Astrocyte (in vitro differentiated cells and primary cell): ENCODE results near the gene CDCA5. TPM values are rescaled to one million over a fixed set of nuclear protein-coding genes. Genes with fewer than 3 reads are reported as not detected.

ENCODE experiments used
- DNase-seq: peaks from one replicate; pipeline ENCODE4 v3.0.0-alpha.2; 2010; ENCODE audit warnings: low read depth
- FAIRE-seq: peaks from 2 replicates; lab custom pipeline; 2011; peaks lifted over from hg19 to GRCh38; lab: Jason Lieb, UNC
- H2AFZ ChIP-seq: 2 replicates; pipeline ENCODE4 v1.6.0; 2012; ENCODE audit warnings: low read depth, low read length, inconsistent platforms
- H3K27ac ChIP-seq: 2 replicates; pipeline ENCODE4 v1.5.1; 2011; ENCODE audit warnings: low read depth, low read length, inconsistent platforms
- H3K27me3 ChIP-seq: 2 replicates; pipeline ENCODE4 v1.6.0; 2011; ENCODE audit warnings: low read length, inconsistent platforms; ENCODE audit not compliant: insufficient read depth
- H3K36me3 ChIP-seq: 2 replicates; pipeline ENCODE4 v1.5.1; 2011; ENCODE audit warnings: low read length, inconsistent platforms; ENCODE audit not compliant: insufficient read depth
- H3K4me1 ChIP-seq: 2 replicates; pipeline ENCODE4 v1.5.1; 2011; ENCODE audit warnings: low read length, inconsistent platforms; ENCODE audit not compliant: insufficient read depth
- H3K4me2 ChIP-seq: 2 replicates; pipeline ENCODE4 v1.6.0; 2012; ENCODE audit warnings: low read length, inconsistent platforms
- H3K4me3 ChIP-seq: 2 replicates; pipeline ENCODE4 v1.5.1; 2011; ENCODE audit warnings: low read depth, mild to moderate bottlenecking, low read length, inconsistent platforms; ENCODE audit not compliant: insufficient read depth
- H3K79me2 ChIP-seq: 2 replicates; pipeline ENCODE4 v1.6.0; 2012; ENCODE audit warnings: mild to moderate bottlenecking, low read length, inconsistent platforms; ENCODE audit not compliant: insufficient read depth
- H3K9ac ChIP-seq: 2 replicates; pipeline ENCODE4 v1.6.0; 2012; ENCODE audit warnings: mild to moderate bottlenecking, low read length, inconsistent platforms
- H3K9me3 ChIP-seq: 2 replicates; pipeline ENCODE4 v1.5.1; 2012; ENCODE audit warnings: low read depth, mild to moderate bottlenecking, low read length, inconsistent platforms; ENCODE audit not compliant: insufficient read depth
- H4K20me1 ChIP-seq: 2 replicates; pipeline ENCODE4 v1.6.0; 2012; ENCODE audit warnings: low read length, inconsistent platforms; ENCODE audit not compliant: insufficient read depth
- H3K27ac Mint-ChIP-seq: one replicate; pipeline ENCODE4 v1.8.0; 2021; ENCODE audit warnings: mild to moderate bottlenecking, mixed read lengths; ENCODE audit not compliant: unreplicated experiment
- H3K27me3 Mint-ChIP-seq: one replicate; pipeline ENCODE4 v1.8.0; 2021; ENCODE audit warnings: low read depth, mixed read lengths; ENCODE audit not compliant: unreplicated experiment
- H3K36me3 Mint-ChIP-seq: one replicate; pipeline ENCODE4 v1.8.0; 2021; ENCODE audit warnings: low read depth, mixed read lengths; ENCODE audit not compliant: unreplicated experiment
- H3K4me1 Mint-ChIP-seq: one replicate; pipeline ENCODE4 v1.8.0; 2021; ENCODE audit warnings: low read depth, mixed read lengths; ENCODE audit not compliant: unreplicated experiment
- H3K4me3 Mint-ChIP-seq: one replicate; pipeline ENCODE4 v1.8.0; 2021; ENCODE audit warnings: mild to moderate bottlenecking, moderate library complexity, mixed read lengths; ENCODE audit not compliant: unreplicated experiment
- H3K9me3 Mint-ChIP-seq: one replicate; pipeline ENCODE4 v1.8.0; 2021; ENCODE audit warnings: mild to moderate bottlenecking, mixed read lengths; ENCODE audit not compliant: unreplicated experiment
- EZH2 ChIP-seq: IDR thresholded peaks from 2 replicates; pipeline ENCODE4 v1.6.1; 2012; ENCODE audit warnings: mild to moderate bottlenecking, low read length, inconsistent platforms; ENCODE audit not compliant: insufficient read depth
- total RNA-seq: library from RNA; stranded (reverse); gene quantifications from 2 replicates; pipeline ENCODE4 v1.2.1, GENCODE V29; 2021
- TF ChIP-seq, protein P1 (sequence below): IDR thresholded peaks from 2 replicates; pipeline ENCODE4 v1.5.1; 2011; ENCODE audit warnings: low read depth, mild to moderate bottlenecking, inconsistent platforms, low read length, moderate library complexity; ENCODE audit not compliant: insufficient read depth

Gene CDCA5
- total RNA-seq, 1 donor from 2014 or later: 6.3 TPM

- Histone ChIP-seq H3K79me2 (peaks cover 48% of the 10 kb centered on the region), H3K36me3 (no peaks in the 10 kb centered on the region), H3K9ac (no peak overlapping the region), H3K4me3 (no peak overlapping the region), H3K9me3 (no peaks in the 10 kb centered on the region), H3K4me1 (peaks cover 16% of the 10 kb centered on the region), H3K27ac (no peak overlapping the region), H2AFZ (no peak overlapping the region), H4K20me1 (peaks cover 55% of the 10 kb centered on the region), H3K27me3 (no peaks in the 10 kb centered on the region), H3K4me2 (no peak overlapping the region)
- H3K9me3 Mint-ChIP-seq: no peaks in the 10 kb centered on the region
- H3K4me3 Mint-ChIP-seq: no peak overlapping the region
- no peaks in the 10 kb centered on the region for H3K27me3 Mint-ChIP-seq
- H3K36me3 Mint-ChIP-seq: no peaks in the 10 kb centered on the region
- no peak for FAIRE-seq
- TF ChIP-seq EZH2: no peak
- TF ChIP-seq, protein P1, sequence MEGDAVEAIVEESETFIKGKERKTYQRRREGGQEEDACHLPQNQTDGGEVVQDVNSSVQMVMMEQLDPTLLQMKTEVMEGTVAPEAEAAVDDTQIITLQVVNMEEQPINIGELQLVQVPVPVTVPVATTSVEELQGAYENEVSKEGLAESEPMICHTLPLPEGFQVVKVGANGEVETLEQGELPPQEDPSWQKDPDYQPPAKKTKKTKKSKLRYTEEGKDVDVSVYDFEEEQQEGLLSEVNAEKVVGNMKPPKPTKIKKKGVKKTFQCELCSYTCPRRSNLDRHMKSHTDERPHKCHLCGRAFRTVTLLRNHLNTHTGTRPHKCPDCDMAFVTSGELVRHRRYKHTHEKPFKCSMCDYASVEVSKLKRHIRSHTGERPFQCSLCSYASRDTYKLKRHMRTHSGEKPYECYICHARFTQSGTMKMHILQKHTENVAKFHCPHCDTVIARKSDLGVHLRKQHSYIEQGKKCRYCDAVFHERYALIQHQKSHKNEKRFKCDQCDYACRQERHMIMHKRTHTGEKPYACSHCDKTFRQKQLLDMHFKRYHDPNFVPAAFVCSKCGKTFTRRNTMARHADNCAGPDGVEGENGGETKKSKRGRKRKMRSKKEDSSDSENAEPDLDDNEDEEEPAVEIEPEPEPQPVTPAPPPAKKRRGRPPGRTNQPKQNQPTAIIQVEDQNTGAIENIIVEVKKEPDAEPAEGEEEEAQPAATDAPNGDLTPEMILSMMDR: no peak
- no peak overlapping the region for H3K27ac Mint-ChIP-seq
- DNase-seq: no peak
- peaks cover 13% of the 10 kb centered on the region for H3K4me1 Mint-ChIP-seq
Measured at GRCh38 chr11:65100674-65101350, 17.0 kb upstream of the CDCA5 start.

GRCh38 chr11:65096926-65097325 lies 13.1 kb upstream of the CDCA5 start:
- no peak for TF ChIP-seq EZH2
- TF ChIP-seq, protein P1: no peak

More at GRCh38 chr11:65096926-65097325, 13.1 kb upstream of the CDCA5 start:
- H4K20me1 ChIP-seq: peaks cover 25% of the 10 kb centered on the region
- H3K4me1 ChIP-seq: peaks cover 8% of the 10 kb centered on the region
- H3K4me3 Mint-ChIP-seq: peak overlapping the region; percentile 93
- H3K36me3 ChIP-seq: no peaks in the 10 kb centered on the region
- no peak overlapping the region for H2AFZ ChIP-seq
- no peaks in the 10 kb centered on the region for H3K27me3 ChIP-seq
- no peaks in the 10 kb centered on the region for H3K9me3 Mint-ChIP-seq
- H3K9me3 ChIP-seq: no peaks in the 10 kb centered on the region
- no peak overlapping the region for H3K27ac ChIP-seq
- H3K4me2 ChIP-seq: peak overlapping the region; percentile 79
- peaks cover 2% of the 10 kb centered on the region for H3K36me3 Mint-ChIP-seq
- H3K4me3 ChIP-seq: peak overlapping the region; percentile 61
- peaks cover 32% of the 10 kb centered on the region for H3K79me2 ChIP-seq
- no peaks in the 10 kb centered on the region for H3K27me3 Mint-ChIP-seq
- peaks cover 7% of the 10 kb centered on the region for H3K4me1 Mint-ChIP-seq
- DNase-seq (no peak), FAIRE-seq (no peak)
- H3K27ac Mint-ChIP-seq: no peak overlapping the region
- H3K9ac ChIP-seq: peak overlapping the region; percentile 89
